HL-60 (cell line): Measurements from ENCODE around the gene SLC30A10.
A peak's percentile ranks its signal among the peaks of the same experiment; 100 is the strongest.

Experiments
- DNase-seq, 2 experiments: peaks; one replicate each; pipeline ENCODE4 v3.0.0-alpha.2; 2010 to 2020; ENCODE audit warnings: low read depth in 1 of 2, low spot score in 1 of 2
- H3K27ac ChIP-seq: fragments of 250-450 bp; sonication (Bioruptor Pico); replicated peaks from 2 replicates; pipeline ENCODE4 v1.5.1; 2020; ENCODE audit warnings: mild to moderate bottlenecking, moderate library complexity
- H3K27me3 ChIP-seq: fragments of 250-450 bp; sonication (Bioruptor Pico); 2 replicates; pipeline ENCODE4 v1.5.1; 2021; ENCODE audit warnings: mild to moderate bottlenecking, moderate library complexity; ENCODE audit not compliant: insufficient read depth, poor library complexity, severe bottlenecking
- H3K4me3 ChIP-seq: replicated peaks from 2 replicates; pipeline ENCODE4 v1.5.1; 2011; ENCODE audit warnings: mild to moderate bottlenecking, control low read depth, low read length; ENCODE audit not compliant: insufficient read depth
- GABPA ChIP-seq: IDR thresholded peaks from 2 replicates; pipeline ENCODE4 v1.6.1; 2012; ENCODE audit warnings: low read depth
- POLR2AphosphoS5 ChIP-seq: IDR thresholded peaks from 2 replicates; pipeline ENCODE4 v1.6.1; 2012; ENCODE audit warnings: low read depth
- REST ChIP-seq: IDR thresholded peaks from 2 replicates; pipeline ENCODE4 v1.6.1; 2012; ENCODE audit warnings: low read depth; ENCODE audit not compliant: insufficient replicate concordance
- SPI1 ChIP-seq: IDR thresholded peaks from 2 replicates; pipeline ENCODE4 v1.6.1; 2012; ENCODE audit warnings: low read depth, mild to moderate bottlenecking, borderline replicate concordance
- long read RNA-seq: library from polyadenylated mRNA; unstranded; transcript quantifications from one replicate; pipeline ENCODE4 v2.0.0, GENCODE V29; 2020
- TF ChIP-seq, protein P1 (sequence below): IDR thresholded peaks from one replicate; pipeline ENCODE4 v1.5.1; 2011; ENCODE audit warnings: low read length, control low read depth, inconsistent platforms; ENCODE audit not compliant: insufficient read depth

The SLC30A10 gene
- long read RNA-seq: 0 reads

DNA sequence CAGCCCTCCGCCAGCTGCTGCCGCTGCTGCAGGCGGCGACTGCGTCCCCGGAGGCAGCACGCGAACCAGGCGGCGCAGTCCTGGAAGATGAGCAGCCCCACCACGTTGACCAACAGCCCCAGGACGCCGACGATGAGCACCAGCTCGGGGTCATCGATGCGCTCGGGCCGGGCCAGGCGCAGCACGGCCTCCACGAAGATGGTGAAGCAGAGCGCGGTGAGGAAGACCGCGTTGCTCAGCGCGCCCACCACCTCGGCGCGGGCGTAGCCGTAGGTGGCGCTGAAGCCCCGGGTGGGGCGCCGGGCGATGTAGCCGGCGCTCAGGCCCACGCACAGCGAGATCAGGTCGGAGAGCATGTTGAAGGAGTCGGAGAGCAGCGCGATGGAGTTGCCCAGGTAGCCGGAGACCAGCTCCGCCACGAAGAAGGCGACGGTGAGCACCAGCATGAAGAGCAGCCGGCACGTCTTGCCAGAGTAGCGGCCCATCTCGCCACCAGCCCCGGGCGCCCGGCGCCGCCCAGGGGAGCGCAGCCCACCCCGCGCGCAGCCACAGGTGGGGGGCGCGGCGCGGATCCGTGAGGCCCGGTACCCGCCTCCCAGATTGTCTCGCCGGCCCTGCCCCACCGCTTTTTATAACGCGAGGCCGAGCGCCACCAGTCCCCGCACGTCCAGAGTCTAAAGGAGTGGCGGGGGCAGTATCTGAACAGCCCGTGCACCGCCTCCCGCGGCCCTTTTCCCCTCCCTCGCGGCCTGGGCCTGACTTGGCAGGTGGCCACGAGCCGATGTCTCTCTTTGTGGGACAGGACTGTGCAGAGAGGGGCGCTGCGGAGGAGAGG, at the start of gene SLC30A10:
SLC30A10 (minus strand) TSS at position 602 of the 835 bp plus-strand sequence; CDS start at position 485, 117 bp downstream.
- no peak for DNase-seq
- TF ChIP-seq, protein P1, sequence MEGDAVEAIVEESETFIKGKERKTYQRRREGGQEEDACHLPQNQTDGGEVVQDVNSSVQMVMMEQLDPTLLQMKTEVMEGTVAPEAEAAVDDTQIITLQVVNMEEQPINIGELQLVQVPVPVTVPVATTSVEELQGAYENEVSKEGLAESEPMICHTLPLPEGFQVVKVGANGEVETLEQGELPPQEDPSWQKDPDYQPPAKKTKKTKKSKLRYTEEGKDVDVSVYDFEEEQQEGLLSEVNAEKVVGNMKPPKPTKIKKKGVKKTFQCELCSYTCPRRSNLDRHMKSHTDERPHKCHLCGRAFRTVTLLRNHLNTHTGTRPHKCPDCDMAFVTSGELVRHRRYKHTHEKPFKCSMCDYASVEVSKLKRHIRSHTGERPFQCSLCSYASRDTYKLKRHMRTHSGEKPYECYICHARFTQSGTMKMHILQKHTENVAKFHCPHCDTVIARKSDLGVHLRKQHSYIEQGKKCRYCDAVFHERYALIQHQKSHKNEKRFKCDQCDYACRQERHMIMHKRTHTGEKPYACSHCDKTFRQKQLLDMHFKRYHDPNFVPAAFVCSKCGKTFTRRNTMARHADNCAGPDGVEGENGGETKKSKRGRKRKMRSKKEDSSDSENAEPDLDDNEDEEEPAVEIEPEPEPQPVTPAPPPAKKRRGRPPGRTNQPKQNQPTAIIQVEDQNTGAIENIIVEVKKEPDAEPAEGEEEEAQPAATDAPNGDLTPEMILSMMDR: no peak
- TF ChIP-seq REST (no peak), SPI1 (no peak), POLR2AphosphoS5 (no peak), GABPA (no peak)
- H3K4me3 ChIP-seq: peak within 1 kb of the TSS; percentile 21
- peaks cover 30% of the 10 kb centered on the region for H3K27me3 ChIP-seq
- H3K27ac ChIP-seq: no peak within 1 kb of the TSS

DNA sequence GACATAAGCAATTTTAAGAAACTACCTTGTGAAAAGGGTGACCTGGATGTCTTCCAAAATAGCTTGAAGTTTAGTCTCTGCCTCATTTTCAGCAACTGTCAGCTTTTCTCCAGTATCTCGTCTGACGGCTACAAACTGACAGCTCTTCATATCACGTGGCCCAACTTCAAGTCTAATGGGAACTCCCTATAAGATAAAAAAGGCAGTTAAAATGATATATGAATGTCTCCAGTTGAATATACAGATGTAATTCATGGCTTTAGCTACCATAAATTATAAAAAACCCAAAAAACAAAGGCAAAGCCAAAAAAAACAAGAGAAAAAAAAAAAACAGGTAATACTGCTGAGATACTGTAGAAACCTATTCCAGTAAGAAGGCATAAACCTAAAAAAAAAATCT, 44.9 kb upstream of the SLC30A10 start:
- no peak for DNase-seq
- TF ChIP-seq GABPA (no peak), SPI1 (no peak), REST (no peak), POLR2AphosphoS5 (no peak)
- TF ChIP-seq, protein P1: no peak
- Histone ChIP-seq H3K27me3 (no peaks in the 10 kb centered on the region), H3K4me3 (no peak overlapping the region), H3K27ac (no peak overlapping the region)

GRCh38 chr1:219967361-219967760, 39.0 kb upstream of the SLC30A10 start:
- H3K4me3 ChIP-seq: no peak overlapping the region
- H3K27me3 ChIP-seq: no peaks in the 10 kb centered on the region
- DNase-seq: no peak
- H3K27ac ChIP-seq: no peak overlapping the region
- no peak for TF ChIP-seq POLR2AphosphoS5
- TF ChIP-seq GABPA: no peak

DNA sequence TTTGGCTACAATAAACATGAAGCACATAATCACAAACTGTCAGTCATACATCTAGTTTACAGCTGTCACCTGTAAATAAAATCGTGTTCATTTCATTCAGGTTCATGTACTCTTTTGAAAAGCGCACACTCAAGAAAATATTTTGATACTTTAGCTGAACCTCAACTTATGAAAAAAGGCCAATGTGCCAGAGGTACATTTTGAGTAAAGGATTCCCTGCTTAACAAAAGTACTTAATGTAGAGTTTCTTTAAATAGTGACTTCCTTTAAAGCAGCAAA, 37.7 kb upstream of the SLC30A10 start:
- TF ChIP-seq REST (no peak), GABPA (no peak), POLR2AphosphoS5 (no peak), SPI1 (no peak)
- TF ChIP-seq, protein P1: no peak
- DNase-seq: no peak

More for the DNA sequence above, 37.7 kb upstream of the SLC30A10 start:
- Histone ChIP-seq H3K4me3 (no peak overlapping the region), H3K27me3 (no peaks in the 10 kb centered on the region), H3K27ac (no peak overlapping the region)
